Nephron (organoid): ENCODE results near the gene IFT57.
A peak's percentile ranks its signal among the peaks of the same experiment; 100 is the strongest.

ENCODE experiments used
- H3K27ac Mint-ChIP-seq, 3 experiments: 2 replicates each; pipeline ENCODE4 v1.8.0; 2020; ENCODE audit warnings: mixed read lengths in 3 of 3, mild to moderate bottlenecking in 2 of 3, moderate library complexity in 1 of 3
- H3K27me3 Mint-ChIP-seq: 2 replicates; pipeline ENCODE4 v1.8.0; 2021; ENCODE audit warnings: low read depth, mild to moderate bottlenecking, moderate library complexity, mixed read lengths
- H3K36me3 Mint-ChIP-seq: 2 replicates; pipeline ENCODE4 v1.8.0; 2020; ENCODE audit warnings: low read depth, mixed read lengths
- H3K4me1 Mint-ChIP-seq: 2 replicates; pipeline ENCODE4 v1.8.0; 2020; ENCODE audit warnings: mixed read lengths
- H3K4me3 Mint-ChIP-seq, 3 experiments: 2 replicates each; pipeline ENCODE4 v1.8.0; 2020; ENCODE audit warnings: mild to moderate bottlenecking in 3 of 3, mixed read lengths in 3 of 3, moderate library complexity in 2 of 3
- H3K9me3 Mint-ChIP-seq: 2 replicates; pipeline ENCODE4 v1.8.0; 2020; ENCODE audit warnings: mixed read lengths
- TF ChIP-seq, protein P1 (sequence below), 3 experiments: fragments of 200-600 bp; sonication (generic); IDR thresholded peaks; one replicate each; pipeline ENCODE4 v1.5.0; 2021; ENCODE audit warnings: antibody characterized with exemption in 3 of 3; ENCODE audit not compliant: unreplicated experiment in 3 of 3

Gene IFT57

GRCh38 chr3:108183971-108184370, 38.3 kb downstream of the IFT57 start:
- Mint-ChIP-seq H3K9me3 (peaks cover 6% of the 10 kb centered on the region), H3K27ac (no peak overlapping the region), H3K36me3 (peaks cover 42% of the 10 kb centered on the region), H3K4me3 (no peak overlapping the region), H3K27me3 (no peaks in the 10 kb centered on the region), H3K4me1 (peaks cover 31% of the 10 kb centered on the region)
- TF ChIP-seq, protein P1, sequence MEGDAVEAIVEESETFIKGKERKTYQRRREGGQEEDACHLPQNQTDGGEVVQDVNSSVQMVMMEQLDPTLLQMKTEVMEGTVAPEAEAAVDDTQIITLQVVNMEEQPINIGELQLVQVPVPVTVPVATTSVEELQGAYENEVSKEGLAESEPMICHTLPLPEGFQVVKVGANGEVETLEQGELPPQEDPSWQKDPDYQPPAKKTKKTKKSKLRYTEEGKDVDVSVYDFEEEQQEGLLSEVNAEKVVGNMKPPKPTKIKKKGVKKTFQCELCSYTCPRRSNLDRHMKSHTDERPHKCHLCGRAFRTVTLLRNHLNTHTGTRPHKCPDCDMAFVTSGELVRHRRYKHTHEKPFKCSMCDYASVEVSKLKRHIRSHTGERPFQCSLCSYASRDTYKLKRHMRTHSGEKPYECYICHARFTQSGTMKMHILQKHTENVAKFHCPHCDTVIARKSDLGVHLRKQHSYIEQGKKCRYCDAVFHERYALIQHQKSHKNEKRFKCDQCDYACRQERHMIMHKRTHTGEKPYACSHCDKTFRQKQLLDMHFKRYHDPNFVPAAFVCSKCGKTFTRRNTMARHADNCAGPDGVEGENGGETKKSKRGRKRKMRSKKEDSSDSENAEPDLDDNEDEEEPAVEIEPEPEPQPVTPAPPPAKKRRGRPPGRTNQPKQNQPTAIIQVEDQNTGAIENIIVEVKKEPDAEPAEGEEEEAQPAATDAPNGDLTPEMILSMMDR (IDR thresholded peaks at IDR 0.05; ENCODE audit: unreplicated experiment in 3 of 3): no peak

GRCh38 chr3:108183181-108183580, 39.0 kb downstream of the IFT57 start:
- Mint-ChIP-seq H3K27ac (no peak overlapping the region), H3K4me1 (peaks cover 35% of the 10 kb centered on the region), H3K27me3 (no peaks in the 10 kb centered on the region), H3K36me3 (peaks cover 42% of the 10 kb centered on the region), H3K4me3 (no peak overlapping the region), H3K9me3 (peaks cover 6% of the 10 kb centered on the region)
- TF ChIP-seq, protein P1 (IDR thresholded peaks at IDR 0.05; ENCODE audit: unreplicated experiment in 3 of 3): no peak

DNA sequence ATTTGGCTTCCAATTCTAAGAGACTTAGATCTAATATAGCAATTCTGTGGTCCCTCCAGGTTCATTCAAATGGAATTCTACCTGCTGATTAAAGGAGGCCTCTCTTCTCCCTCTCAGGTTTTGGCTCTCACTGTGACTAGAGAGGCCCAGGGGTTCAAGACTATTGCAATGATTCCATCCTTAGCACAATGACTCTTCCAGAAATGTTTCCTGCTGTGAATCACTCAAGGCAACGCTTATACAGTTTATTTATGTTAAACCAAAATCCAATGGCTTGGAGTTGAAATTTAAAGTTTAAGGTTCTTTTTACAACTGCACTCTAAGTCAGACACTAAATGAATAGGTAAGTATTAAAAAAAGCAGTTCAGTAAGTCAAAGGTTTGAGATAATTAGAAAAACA, 39.9 kb downstream of the IFT57 start:
- no peaks in the 10 kb centered on the region for H3K27me3 Mint-ChIP-seq
- peaks cover 38% of the 10 kb centered on the region for H3K36me3 Mint-ChIP-seq
- no peak overlapping the region for H3K4me3 Mint-ChIP-seq
- TF ChIP-seq, protein P1 (IDR thresholded peaks at IDR 0.05; ENCODE audit: unreplicated experiment in 3 of 3): no peak
- peaks cover 35% of the 10 kb centered on the region for H3K4me1 Mint-ChIP-seq
- peaks cover 6% of the 10 kb centered on the region for H3K9me3 Mint-ChIP-seq
- H3K27ac Mint-ChIP-seq: peak overlapping the region in 2 of 3 experiments; percentile 33 to 48

DNA sequence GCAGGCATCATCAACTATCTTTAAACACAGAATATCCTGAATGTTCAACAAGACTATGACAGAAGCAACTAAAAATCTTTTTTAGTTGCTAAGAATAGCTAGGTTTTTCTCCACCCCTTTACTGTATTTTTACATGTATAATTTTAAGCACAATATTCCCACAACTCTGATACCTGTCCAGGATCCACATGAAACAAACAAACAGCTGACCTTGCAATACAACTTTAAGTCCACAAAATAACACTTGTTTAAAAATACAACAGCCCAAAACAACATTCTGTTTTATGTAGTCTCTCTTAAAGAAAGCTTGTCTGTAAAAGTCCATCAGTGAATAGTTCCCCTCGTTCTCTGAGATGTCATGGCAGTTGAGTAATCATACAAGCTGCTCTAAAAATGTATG, 41.1 kb downstream of the IFT57 start:
- TF ChIP-seq, protein P1 (IDR thresholded peaks at IDR 0.05; ENCODE audit: unreplicated experiment in 3 of 3): no peak
- peaks cover 32% of the 10 kb centered on the region for H3K36me3 Mint-ChIP-seq
- H3K27me3 Mint-ChIP-seq: no peaks in the 10 kb centered on the region
- peaks cover 35% of the 10 kb centered on the region for H3K4me1 Mint-ChIP-seq
- peaks cover 4% of the 10 kb centered on the region for H3K9me3 Mint-ChIP-seq
- H3K4me3 Mint-ChIP-seq: no peak overlapping the region
- peak overlapping the region in 2 of 3 experiments; percentile 14 to 43 for H3K27ac Mint-ChIP-seq

DNA sequence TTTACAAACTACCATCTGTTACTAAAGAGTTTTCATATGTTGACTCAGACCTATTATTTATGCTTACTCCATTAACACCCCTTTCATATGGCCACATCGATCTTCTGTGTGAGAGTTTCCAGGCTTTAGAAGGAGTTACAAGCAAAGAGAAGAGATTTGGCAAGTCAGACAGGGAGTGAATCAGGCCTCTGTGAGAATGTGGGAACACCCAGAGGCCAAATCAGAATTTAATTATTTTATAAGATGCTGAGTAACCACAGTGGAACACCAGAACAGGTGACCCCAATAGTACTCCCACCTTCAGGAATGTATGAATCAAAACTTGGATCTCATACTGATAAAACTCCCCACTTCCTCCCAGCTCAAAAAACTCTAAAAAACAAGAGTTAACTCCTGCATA, 42.0 kb downstream of the IFT57 start:
- Mint-ChIP-seq H3K4me1 (peaks cover 35% of the 10 kb centered on the region), H3K4me3 (no peak overlapping the region)
- TF ChIP-seq, protein P1 (IDR thresholded peaks at IDR 0.05; ENCODE audit: unreplicated experiment in 3 of 3): no peak

DNA sequence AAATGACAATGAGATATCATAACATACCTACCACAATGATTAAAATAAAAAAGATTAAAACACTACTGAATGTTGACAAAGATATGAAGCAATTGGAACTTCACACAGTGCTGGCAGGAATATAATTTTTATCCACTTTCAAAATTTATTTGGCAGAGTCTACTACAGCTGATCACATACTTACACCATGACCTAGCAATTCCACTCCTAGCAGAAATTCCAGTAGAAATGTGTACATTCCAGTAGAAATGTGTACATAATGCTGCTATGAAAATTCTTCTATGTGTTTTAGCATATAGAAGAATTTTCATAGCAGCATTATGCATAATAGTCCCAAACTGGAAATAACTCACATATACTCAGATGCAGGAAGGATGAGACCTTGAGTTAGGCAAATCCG, 43.5 kb downstream of the IFT57 start:
- no peaks in the 10 kb centered on the region for H3K9me3 Mint-ChIP-seq
- no peak overlapping the region for H3K4me3 Mint-ChIP-seq
- TF ChIP-seq, protein P1 (IDR thresholded peaks at IDR 0.05; ENCODE audit: unreplicated experiment in 3 of 3): no peak

More for the DNA sequence above, 42.0 kb downstream of the IFT57 start:
- Mint-ChIP-seq H3K36me3 (peaks cover 23% of the 10 kb centered on the region), H3K27ac (peak overlapping the region in 2 of 3 experiments; percentile 46 to 58), H3K9me3 (peaks cover 4% of the 10 kb centered on the region), H3K27me3 (no peaks in the 10 kb centered on the region)

More for the DNA sequence above, 43.5 kb downstream of the IFT57 start:
- H3K27me3 Mint-ChIP-seq: no peaks in the 10 kb centered on the region
- peaks cover 35% of the 10 kb centered on the region for H3K4me1 Mint-ChIP-seq
- H3K36me3 Mint-ChIP-seq: peaks cover 13% of the 10 kb centered on the region
- no peak overlapping the region for H3K27ac Mint-ChIP-seq
